Natural killer cell (primary cell): ENCODE measurements around the gene RPS27A. TPM values are rescaled to one million over a fixed set of nuclear protein-coding genes. Genes with fewer than 3 reads are reported as not detected.
"Not testable (repeated sequence)": the region's sequence is repeated elsewhere in the genome, so short reads cannot be mapped to it uniquely, and the experiment has no call there.

ENCODE experiments used
- ATAC-seq, 3 donors: fragments of 150-1000 bp in 2 of 3; fragments of 200-7000 bp in 1 of 3; cut with Tn5 transposase; 1 replicate in 1 of 3; 2 replicates in 2 of 3; pipeline ENCODE4 v1.10.0; 2021; ENCODE audit warnings: mild to moderate bottlenecking in 2 of 3, moderate library complexity in 2 of 3
- DNase-seq, 2 donors: peaks; one replicate each; pipeline versions ENCODE4 v3.0.0 to v3.0.0-alpha.2; 2013 to 2021; ENCODE audit warnings: mixed read lengths in 1 of 2
- H3K27ac ChIP-seq: one replicate; pipeline ENCODE4 v1.5.1; 2013; ENCODE audit warnings: mild to moderate bottlenecking, low read length
- H3K27me3 ChIP-seq: one replicate; pipeline ENCODE4 v1.6.1; 2013; ENCODE audit warnings: low read length; ENCODE audit not compliant: control insufficient read depth, insufficient read depth
- H3K36me3 ChIP-seq: one replicate; pipeline ENCODE4 v1.6.1; 2013; ENCODE audit warnings: low read length; ENCODE audit not compliant: control insufficient read depth, insufficient read depth
- H3K4me1 ChIP-seq: one replicate; pipeline ENCODE4 v1.6.1; 2013; ENCODE audit warnings: low read length; ENCODE audit not compliant: control insufficient read depth, insufficient read depth
- H3K4me3 ChIP-seq: one replicate; pipeline ENCODE4 v1.5.1; 2013; ENCODE audit warnings: low read length
- H3K9me3 ChIP-seq: one replicate; pipeline ENCODE4 v1.6.1; 2013; ENCODE audit warnings: low read length; ENCODE audit not compliant: control insufficient read depth, insufficient read depth
- H3K27ac Mint-ChIP-seq, 2 donors: one replicate each; pipeline ENCODE4 v1.8.0; 2022; ENCODE audit warnings: mild to moderate bottlenecking in 2 of 2, mixed read lengths in 2 of 2, moderate library complexity in 1 of 2
- H3K27me3 Mint-ChIP-seq, 2 donors: one replicate each; pipeline ENCODE4 v1.8.0; 2022; ENCODE audit warnings: low read depth in 2 of 2, mixed read lengths in 2 of 2
- H3K36me3 Mint-ChIP-seq: one replicate; pipeline ENCODE4 v1.8.0; 2022; ENCODE audit warnings: mixed read lengths
- H3K4me1 Mint-ChIP-seq, 2 donors: one replicate each; pipeline ENCODE4 v1.8.0; 2022; ENCODE audit warnings: mixed read lengths in 2 of 2
- H3K4me3 Mint-ChIP-seq: one replicate; pipeline ENCODE4 v1.8.0; 2022; ENCODE audit warnings: mild to moderate bottlenecking, moderate library complexity, mixed read lengths
- H3K9me3 Mint-ChIP-seq, 2 donors: one replicate each; pipeline ENCODE4 v1.8.0; 2022; ENCODE audit warnings: mixed read lengths in 2 of 2
- WGBS: methylation state at CpG from one replicate; pipeline ENCODE4 v1.1.7; 2013; ENCODE audit warnings: missing lambda C conversion rate; ENCODE audit not compliant: insufficient coverage; 5-methylcytosine and 5-hydroxymethylcytosine counted together
- intact Hi-C: fragments of 100-400 bp; cut with micrococcal nuclease; formaldehyde crosslinking; loops from one replicate; pipeline ENCODE4 v1.14.2; 2022
- total RNA-seq, 4 donors: library from RNA; stranded (reverse); fragments of 120-200 nt in 1 of 4; gene quantifications; one replicate each; pipeline versions ENCODE4 v1.2.3 to v1.2.4, GENCODE V29; 2013 to 2022
- TF ChIP-seq, protein P1 (sequence below): fragments of 200-600 bp; IDR thresholded peaks from one replicate; pipeline ENCODE4 v1.8.0; 2022; ENCODE audit warnings: antibody characterized with exemption

The RPS27A gene
- total RNA-seq, 3 donors from 2014 or later (not counting 1 experiment from before 2014, with no cell fraction given), result 830 to 1,009 (median 939) TPM

DNA sequence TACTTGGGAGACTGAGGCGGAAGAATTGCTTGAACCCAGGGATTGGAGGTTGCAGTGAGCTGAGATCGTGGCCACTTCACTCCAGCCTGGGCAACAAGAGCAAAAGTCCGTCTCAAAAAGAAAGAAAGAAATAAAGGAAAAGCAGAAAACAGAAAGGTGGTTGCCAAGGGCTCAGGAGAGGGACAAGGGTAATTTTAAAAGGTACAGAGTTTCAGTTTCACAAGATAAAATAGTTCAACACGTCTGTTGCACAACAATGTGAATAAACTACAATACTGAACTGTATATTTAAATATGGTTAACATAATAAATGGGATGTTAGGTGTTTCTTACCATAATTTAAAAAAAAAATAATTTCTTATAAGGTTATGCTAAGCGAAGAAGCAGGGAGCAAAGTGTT lies 12.9 kb downstream of the RPS27A start:
- Mint-ChIP-seq H3K27me3 (no peaks in the 10 kb centered on the region), H3K27ac (no peak overlapping the region), H3K9me3 (no peaks in the 10 kb centered on the region), H3K36me3 (peaks cover 6% of the 10 kb centered on the region), H3K4me3 (no peak overlapping the region), H3K4me1 (no peaks in the 10 kb centered on the region)
- H3K9me3 ChIP-seq, result no peaks in the 10 kb centered on the region
- H3K4me3 ChIP-seq, result no peak overlapping the region
- intact Hi-C loops, result no loop called here
- H3K27me3 ChIP-seq, result no peaks in the 10 kb centered on the region
- DNase-seq (no peak), ATAC-seq (no peak)
- no peak overlapping the region for H3K27ac ChIP-seq
- H3K4me1 ChIP-seq, result no peaks in the 10 kb centered on the region
- TF ChIP-seq, protein P1, sequence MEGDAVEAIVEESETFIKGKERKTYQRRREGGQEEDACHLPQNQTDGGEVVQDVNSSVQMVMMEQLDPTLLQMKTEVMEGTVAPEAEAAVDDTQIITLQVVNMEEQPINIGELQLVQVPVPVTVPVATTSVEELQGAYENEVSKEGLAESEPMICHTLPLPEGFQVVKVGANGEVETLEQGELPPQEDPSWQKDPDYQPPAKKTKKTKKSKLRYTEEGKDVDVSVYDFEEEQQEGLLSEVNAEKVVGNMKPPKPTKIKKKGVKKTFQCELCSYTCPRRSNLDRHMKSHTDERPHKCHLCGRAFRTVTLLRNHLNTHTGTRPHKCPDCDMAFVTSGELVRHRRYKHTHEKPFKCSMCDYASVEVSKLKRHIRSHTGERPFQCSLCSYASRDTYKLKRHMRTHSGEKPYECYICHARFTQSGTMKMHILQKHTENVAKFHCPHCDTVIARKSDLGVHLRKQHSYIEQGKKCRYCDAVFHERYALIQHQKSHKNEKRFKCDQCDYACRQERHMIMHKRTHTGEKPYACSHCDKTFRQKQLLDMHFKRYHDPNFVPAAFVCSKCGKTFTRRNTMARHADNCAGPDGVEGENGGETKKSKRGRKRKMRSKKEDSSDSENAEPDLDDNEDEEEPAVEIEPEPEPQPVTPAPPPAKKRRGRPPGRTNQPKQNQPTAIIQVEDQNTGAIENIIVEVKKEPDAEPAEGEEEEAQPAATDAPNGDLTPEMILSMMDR, result no peak
- WGBS, result 95% methylated on average over 3 of the region's 5 CpGs
- H3K36me3 ChIP-seq, result peaks cover 46% of the 10 kb centered on the region

DNA sequence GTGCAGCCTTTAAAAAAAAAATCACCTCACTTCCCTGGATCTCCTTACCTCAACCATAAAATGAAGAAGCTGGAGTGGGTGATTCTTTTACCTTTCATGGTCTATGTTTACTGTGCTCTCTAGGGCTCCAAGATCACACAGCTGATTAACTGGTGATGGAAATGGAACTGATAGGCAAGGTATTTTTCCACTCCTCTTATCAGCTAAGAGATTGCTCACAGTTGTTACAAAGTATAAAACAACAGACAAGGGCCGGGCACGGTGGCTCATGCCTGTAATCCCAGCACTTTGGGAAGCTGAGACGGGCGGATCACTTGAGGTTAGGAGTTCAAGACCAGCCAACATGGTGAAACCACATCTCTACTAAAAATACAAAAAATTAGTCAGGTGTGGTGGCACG lies 14.5 kb downstream of the RPS27A start:
- ATAC-seq (no peak), DNase-seq (no peak)
- Mint-ChIP-seq H3K4me3 (no peak overlapping the region), H3K4me1 (no peaks in the 10 kb centered on the region), H3K9me3 (no peaks in the 10 kb centered on the region), H3K27me3 (no peaks in the 10 kb centered on the region), H3K36me3 (peaks cover 6% of the 10 kb centered on the region), H3K27ac (no peak overlapping the region)
- intact Hi-C loops, result no loop called here
- no peaks in the 10 kb centered on the region for H3K4me1 ChIP-seq
- 97% methylated on average over 5 of the region's 5 CpGs for WGBS
- no peak overlapping the region for H3K27ac ChIP-seq
- H3K9me3 ChIP-seq, result no peaks in the 10 kb centered on the region
- no peaks in the 10 kb centered on the region for H3K27me3 ChIP-seq
- H3K36me3 ChIP-seq, result peaks cover 52% of the 10 kb centered on the region
- TF ChIP-seq, protein P1, result no peak
- H3K4me3 ChIP-seq, result no peak overlapping the region

DNA sequence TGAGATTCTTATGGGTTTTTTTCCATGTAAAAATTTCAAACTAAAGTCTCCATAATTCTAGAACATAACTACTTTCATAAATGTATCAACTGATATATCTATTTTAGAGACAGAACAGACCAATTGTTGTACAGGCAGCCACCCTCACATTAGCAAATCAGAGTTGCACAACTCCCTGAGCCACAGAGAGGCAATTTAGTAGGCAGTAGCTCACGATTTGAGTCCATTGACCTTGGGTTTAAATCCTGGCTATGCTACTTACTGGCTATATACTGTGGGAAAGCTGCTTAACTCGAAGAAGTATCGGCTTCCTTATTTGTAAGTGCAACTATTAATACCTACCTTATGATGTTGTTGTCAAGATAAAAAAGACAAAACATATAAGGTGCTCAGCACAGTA lies 20.3 kb downstream of the RPS27A start:
- no peak overlapping the region for H3K27ac Mint-ChIP-seq

DNA sequence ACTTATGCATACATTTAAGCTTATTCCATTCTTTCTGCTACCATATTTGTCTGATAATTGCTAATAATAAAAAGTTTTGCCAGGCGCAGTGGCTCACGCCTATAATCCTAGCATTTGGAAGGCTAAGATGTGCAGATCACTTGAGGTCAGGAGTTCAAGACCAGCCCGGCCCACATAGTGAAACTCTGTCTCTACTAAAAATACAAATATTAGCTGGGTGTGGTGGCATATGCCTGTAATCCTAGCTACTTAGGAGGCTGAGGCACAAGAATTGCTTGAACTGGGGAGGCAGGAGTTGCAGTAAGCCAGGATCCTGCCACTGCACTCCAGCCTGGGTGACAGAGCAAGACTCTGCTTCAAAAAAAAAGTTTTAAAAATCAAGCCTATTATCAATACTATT lies 27.1 kb downstream of the RPS27A start:
- H3K36me3 Mint-ChIP-seq, H3K27ac Mint-ChIP-seq, H3K27me3 ChIP-seq, H3K9me3 ChIP-seq, DNase-seq, H3K27me3 Mint-ChIP-seq, H3K9me3 Mint-ChIP-seq, H3K4me3 Mint-ChIP-seq, intact Hi-C loops, H3K4me1 Mint-ChIP-seq, H3K27ac ChIP-seq, H3K4me1 ChIP-seq, ATAC-seq, H3K4me3 ChIP-seq: not testable (repeated sequence)
- WGBS, result 95% methylated on average over 3 of the region's 3 CpGs
- H3K36me3 ChIP-seq, result peaks cover 53% of the 10 kb centered on the region

More for the DNA sequence above, 20.3 kb downstream of the RPS27A start:
- Mint-ChIP-seq H3K4me3 (no peak overlapping the region), H3K9me3 (no peaks in the 10 kb centered on the region), H3K4me1 (no peaks in the 10 kb centered on the region), H3K27me3 (no peaks in the 10 kb centered on the region), H3K36me3 (no peaks in the 10 kb centered on the region)
- Histone ChIP-seq H3K4me1 (no peaks in the 10 kb centered on the region), H3K27me3 (no peaks in the 10 kb centered on the region), H3K36me3 (peaks cover 47% of the 10 kb centered on the region), H3K9me3 (no peaks in the 10 kb centered on the region), H3K27ac (no peak overlapping the region), H3K4me3 (no peak overlapping the region)
- ATAC-seq (no peak), DNase-seq (no peak)
- intact Hi-C loops, result no loop called here
- TF ChIP-seq, protein P1, result no peak
- 79% methylated on average over 1 of the region's 3 CpGs for WGBS
